GM12891 (cell line): ENCODE data around the gene OXER1.

Experiments
- POLR2A ChIP-seq: IDR thresholded peaks from 2 replicates; pipeline ENCODE4 v1.6.1; 2011; ENCODE audit warnings: low read depth, low read length, control low read depth
- POLR2AphosphoS5 ChIP-seq: IDR thresholded peaks from 2 replicates; pipeline ENCODE4 v1.6.1; 2011; ENCODE audit warnings: low read depth, low read length, control low read depth

- TF ChIP-seq POLR2A (no peak), POLR2AphosphoS5 (no peak)
Measured at GRCh38 chr2:42713920-42714319, 50.0 kb downstream of the OXER1 start.
